H1 (cell line): ENCODE results near the gene HACD2. TPM values are rescaled to one million over a fixed set of nuclear protein-coding genes. Genes with fewer than 3 reads are reported as not detected.

Source experiments
- CTCF ChIA-PET: fragments of 300-600 bp; sonication (Branson Sonifier 250); formaldehyde crosslinking; loops from one replicate; lab custom pipeline; 2021; ENCODE audit not compliant: partially characterized antibody; lab: Charles Lee
- POLR2A ChIA-PET: fragments of 300-600 bp; sonication (Branson Sonifier 250); formaldehyde crosslinking; loops from one replicate; lab custom pipeline; 2021; ENCODE audit warnings: inconsistent platforms; ENCODE audit not compliant: partially characterized antibody; lab: Charles Lee
- DNase-seq, 2 experiments: peaks; one replicate each; pipeline versions ENCODE4 v3.0.0 to v3.0.0-alpha.2; 2010 to 2022; ENCODE audit warnings: low spot score in 2 of 2, low read depth in 1 of 2, mixed read lengths in 1 of 2
- FAIRE-seq: peaks from 2 replicates; lab custom pipeline; 2011; peaks lifted over from hg19 to GRCh38; lab: Jason Lieb, UNC
- H2AFZ ChIP-seq: 2 replicates; pipeline ENCODE4 v1.8.1; 2012; ENCODE audit warnings: low read length, inconsistent platforms
- H2AK5ac ChIP-seq: 2 replicates; pipeline ENCODE4 v1.6.1; 2013; ENCODE audit warnings: low read depth, low read length
- H2BK120ac ChIP-seq: replicated peaks from 2 replicates; pipeline ENCODE3; 2013; ENCODE audit warnings: low read depth, low read length, inconsistent platforms
- H2BK12ac ChIP-seq: 2 replicates; pipeline ENCODE4 v1.6.1; 2013; ENCODE audit warnings: low read depth, low read length
- H2BK15ac ChIP-seq: 2 replicates; pipeline ENCODE4 v1.6.1; 2013; ENCODE audit warnings: low read length
- H2BK20ac ChIP-seq: 2 replicates; pipeline ENCODE4 v1.6.1; 2013; ENCODE audit warnings: low read length
- H2BK5ac ChIP-seq: 2 replicates; pipeline ENCODE4 v1.6.1; 2013; ENCODE audit warnings: low read depth, low read length
- H3K14ac ChIP-seq: 2 replicates; pipeline ENCODE4 v1.6.1; 2013; ENCODE audit warnings: inconsistent platforms; ENCODE audit not compliant: insufficient read length
- H3K18ac ChIP-seq: 2 replicates; pipeline ENCODE4 v1.6.1; 2013; ENCODE audit warnings: low read length; ENCODE audit errors: extremely low read depth
- H3K23ac ChIP-seq: 2 replicates; pipeline ENCODE4 v1.6.1; 2013; ENCODE audit warnings: inconsistent platforms; ENCODE audit not compliant: insufficient read length
- H3K23me2 ChIP-seq: 2 replicates; pipeline ENCODE4 v1.6.1; 2013; ENCODE audit warnings: low read depth, low read length
- H3K27ac ChIP-seq: 2 replicates; pipeline ENCODE4 v1.6.1; 2011; ENCODE audit warnings: low read depth, low read length, inconsistent platforms
- H3K27me3 ChIP-seq, 4 experiments: replicated peaks in 1 of 4; 1 replicate in 1 of 4; 2 replicates in 3 of 4; pipeline versions ENCODE4 v1.6.1 to v1.8.1; 2011 to 2013; ENCODE audit warnings: low read length in 3 of 4, mild to moderate bottlenecking in 3 of 4, inconsistent platforms in 2 of 4, mixed read lengths in 2 of 4, moderate library complexity in 1 of 4; ENCODE audit not compliant: control insufficient read depth in 3 of 4, insufficient read depth in 3 of 4; ENCODE audit errors: extremely low read depth in 1 of 4
- H3K36me3 ChIP-seq, 4 experiments: 2 replicates each; pipeline versions ENCODE4 v1.6.1 to v1.8.1; 2011 to 2013; ENCODE audit warnings: mild to moderate bottlenecking in 4 of 4, low read length in 3 of 4, moderate library complexity in 2 of 4, control low read depth in 1 of 4, inconsistent platforms in 1 of 4; ENCODE audit not compliant: insufficient read depth in 4 of 4, control insufficient read depth in 2 of 4
- H3K4ac ChIP-seq: replicated peaks from 2 replicates; pipeline ENCODE3; 2013; ENCODE audit warnings: low read length, low read depth, mixed read lengths, inconsistent platforms; ENCODE audit not compliant: insufficient read length
- H3K4me1 ChIP-seq, 4 experiments: replicated peaks in 1 of 4; 1 replicate in 1 of 4; 2 replicates in 3 of 4; pipeline versions ENCODE4 v1.6.1 to v1.8.1; 2011 to 2013; ENCODE audit warnings: low read length in 3 of 4, inconsistent platforms in 2 of 4, mixed read lengths in 1 of 4; ENCODE audit not compliant: insufficient read depth in 4 of 4, control insufficient read depth in 3 of 4
- H3K4me2 ChIP-seq, 2 experiments: 2 replicates each; pipeline versions ENCODE4 v1.6.1 to v1.8.1; 2011 to 2013; ENCODE audit warnings: low read depth in 2 of 2, low read length in 2 of 2, control low read depth in 1 of 2, inconsistent platforms in 1 of 2, mild to moderate bottlenecking in 1 of 2; ENCODE audit not compliant: insufficient read depth in 1 of 2
- H3K4me3 ChIP-seq, 4 experiments: fragments of 200-600, 300-600 bp in 1 of 4; sonication (generic), shearing (Covaris generic), sonication (Bioruptor Twin) in 1 of 4; 2 replicates each; pipeline versions ENCODE4 v1.5.1 to v1.8.1; 2011 to 2016; ENCODE audit warnings: low read length in 4 of 4, low read depth in 3 of 4, control low read depth in 2 of 4, inconsistent platforms in 2 of 4, mild to moderate bottlenecking in 2 of 4, mixed read lengths in 1 of 4, moderate library complexity in 1 of 4; ENCODE audit not compliant: insufficient read depth in 2 of 4; ENCODE audit errors: extremely low read depth in 1 of 4
- H3K56ac ChIP-seq: replicated peaks from 2 replicates; pipeline ENCODE3; 2013; ENCODE audit warnings: low read depth, mild to moderate bottlenecking, mixed read lengths, low read length, inconsistent platforms; ENCODE audit not compliant: insufficient read length
- H3K79me1 ChIP-seq: 2 replicates; pipeline ENCODE4 v1.6.1; 2013; ENCODE audit warnings: low read depth, low read length, control low read depth
- H3K79me2 ChIP-seq, 2 experiments: 2 replicates each; pipeline versions ENCODE4 v1.6.1 to v1.8.1; 2012 to 2013; ENCODE audit warnings: low read length in 2 of 2, mild to moderate bottlenecking in 2 of 2, inconsistent platforms in 1 of 2; ENCODE audit not compliant: insufficient read depth in 2 of 2, control insufficient read depth in 1 of 2
- H3K9ac ChIP-seq, 4 experiments: replicated peaks in 1 of 4; 1 replicate in 1 of 4; 2 replicates in 3 of 4; pipeline versions ENCODE4 v1.6.1 to v1.8.1; 2011 to 2013; ENCODE audit warnings: low read depth in 3 of 4, low read length in 3 of 4, control low read depth in 2 of 4, mild to moderate bottlenecking in 2 of 4, moderate library complexity in 2 of 4, inconsistent platforms in 1 of 4; ENCODE audit errors: extremely low read depth in 1 of 4
- H3K9me3 ChIP-seq, 2 experiments: 2 replicates each; pipeline versions ENCODE4 v1.6.1 to v1.8.1; 2012 to 2013; ENCODE audit warnings: mild to moderate bottlenecking in 2 of 2, moderate library complexity in 2 of 2, control low read depth in 1 of 2, inconsistent platforms in 1 of 2, low read depth in 1 of 2, low read length in 1 of 2, mixed read lengths in 1 of 2; ENCODE audit not compliant: insufficient read depth in 2 of 2
- H4K20me1 ChIP-seq, 2 experiments: replicated peaks in 1 of 2; 2 replicates each; pipeline versions ENCODE3 to v1.8.1; 2011 to 2013; ENCODE audit warnings: inconsistent platforms in 2 of 2, low read length in 2 of 2, mild to moderate bottlenecking in 1 of 2; ENCODE audit not compliant: insufficient read depth in 2 of 2, control insufficient read depth in 1 of 2
- H4K5ac ChIP-seq: 2 replicates; pipeline ENCODE4 v1.6.1; 2013; ENCODE audit warnings: low read length, low read depth, mixed read lengths, inconsistent platforms; ENCODE audit not compliant: insufficient read length
- H4K8ac ChIP-seq: 2 replicates; pipeline ENCODE4 v1.8.0; 2013; ENCODE audit warnings: mild to moderate bottlenecking, moderate library complexity, low read length, inconsistent platforms; ENCODE audit not compliant: insufficient read depth; ENCODE audit errors: extremely low read depth
- H4K91ac ChIP-seq: replicated peaks from 2 replicates; pipeline ENCODE3; 2013; ENCODE audit warnings: low read length, mixed read lengths, inconsistent platforms; ENCODE audit not compliant: insufficient read length
- HDAC6 ChIP-seq: IDR thresholded peaks from one replicate; pipeline ENCODE4 v1.7.1; 2012; ENCODE audit warnings: low read depth, mild to moderate bottlenecking, inconsistent platforms, low read length, moderate library complexity
- MAFK ChIP-seq: IDR thresholded peaks from 2 replicates; pipeline ENCODE4 v1.6.1; 2012; ENCODE audit warnings: low read depth, mild to moderate bottlenecking, improper control_type of control experiment, low read length
- NANOG ChIP-seq: IDR thresholded peaks from 2 replicates; pipeline ENCODE4 v1.6.1; 2011; ENCODE audit warnings: low read length, low read depth, mild to moderate bottlenecking, inconsistent platforms; ENCODE audit not compliant: insufficient read depth, poor library complexity, severe bottlenecking
- POLR2AphosphoS5 ChIP-seq: IDR thresholded peaks from 2 replicates; pipeline ENCODE4 v1.6.1; 2011; ENCODE audit warnings: low read depth, low read length
- SRF ChIP-seq: IDR thresholded peaks from 2 replicates; pipeline ENCODE4 v1.6.1; 2011; ENCODE audit warnings: mild to moderate bottlenecking, low read depth, low read length, moderate library complexity
- USF2 ChIP-seq: IDR thresholded peaks from 2 replicates; pipeline ENCODE4 v1.6.1; 2011; ENCODE audit warnings: low read length, improper control_type of control experiment
- WGBS, 2 experiments: shearing (Covaris generic) in 1 of 2; methylation state at CpG; one replicate each; pipeline versions ENCODE4 v1.1.6 to v1.1.7; 2013 to 2015; ENCODE audit warnings: low lambda C conversion rate in 2 of 2, mixed read lengths in 2 of 2, inconsistent platforms in 1 of 2, low coverage in 1 of 2, missing lambda C conversion rate in 1 of 2; ENCODE audit not compliant: insufficient replicate concordance in 2 of 2, insufficient coverage in 1 of 2, insufficient read length in 1 of 2; ENCODE audit errors: extremely low coverage in 1 of 2, missing lambda C conversion rate in 1 of 2; 5-methylcytosine and 5-hydroxymethylcytosine counted together
- long read RNA-seq, 2 experiments: library from RNA in 1 of 2; library from capped mRNA in 1 of 2; stranded (forward); transcript quantifications; one replicate each; pipeline ENCODE4 v2.0.0, GENCODE V29; 2021; ENCODE audit warnings: inconsistent platforms in 1 of 2
- polyA minus RNA-seq, 3 experiments: library from RNA; depleted of rRNA, polyadenylated mRNA; stranded (reverse); fragments of >200 nt; gene quantifications; 1 replicate in 2 of 3; 2 replicates in 1 of 3; pipeline ENCODE4 v1.2.3, GENCODE V29; 2011
- polyA plus RNA-seq, 7 experiments: library from polyadenylated mRNA; depleted of rRNA in 3 of 7; stranded (reverse) in 5 of 7; unstranded in 2 of 7; fragments of >200 nt in 5 of 7; fragments of 200-250 nt in 2 of 7; gene quantifications; 1 replicate in 5 of 7; 2 replicates in 1 of 7; 4 replicates in 1 of 7; pipeline versions ENCODE4 v1.2.1 to v1.2.3, GENCODE V29; 2011 to 2013; ENCODE audit warnings: missing spikeins in 2 of 7, mixed read lengths in 2 of 7
- total RNA-seq: library from RNA; stranded (reverse); fragmentation: NEBNext Ultra II Directional; extraction: Animal tissue kit (Norgen Biotek cat#: 25700); gene quantifications from 2 replicates; pipeline ENCODE4 v1.2.1, GENCODE V29; 2021

The HACD2 gene
- total RNA-seq (29.8 and 31.2 TPM in 2 replicates), polyA plus RNA-seq (2011; rRNA removed) (12.7 and 24.9 TPM in 2 replicates), polyA minus RNA-seq (2011; rRNA and poly(A)+ RNA removed) (51.4 and 71.5 TPM in 2 replicates)
- polyA plus RNA-seq (2011; cell fraction: cytosol; rRNA removed), result 21.3 TPM
- polyA plus RNA-seq (2011; cell fraction: nucleus; rRNA removed), result 8.1 TPM
- polyA plus RNA-seq (2012, experiment 1 of 2), result 10.8 to 22.7 TPM (median 13.1 TPM) in 4 replicates
- 2.3 TPM for polyA plus RNA-seq (2012, experiment 2 of 2)
- polyA plus RNA-seq (2013, experiment 1 of 2), result 29.0 TPM
- polyA plus RNA-seq (2013, experiment 2 of 2), result 32.0 TPM
- polyA minus RNA-seq (2011; cell fraction: cytosol; rRNA and poly(A)+ RNA removed), result 19.5 TPM
- polyA minus RNA-seq (2011; cell fraction: nucleus; rRNA and poly(A)+ RNA removed), result 14.9 TPM
- long read RNA-seq, experiment 1, full-length matches to known transcripts, result 1 of 21 reads
- long read RNA-seq, experiment 1, partial matches to known transcripts, result 0 of 21 reads
- long read RNA-seq, experiment 1, other reads (novel, unspliced or antisense), result 20 of 21 reads
- long read RNA-seq, experiment 2, partial matches to known transcripts, result 0 of 1 reads
- long read RNA-seq, experiment 2, other reads (novel, unspliced or antisense), result 1 of 1 reads

GRCh38 chr3:123584988-123585937 is at the start of gene HACD2:
HACD2 (minus strand) TSS chr3:123585053; CDS start chr3:123585027, 26 bp downstream.
- POLR2A ChIA-PET, result interaction anchor here (0.8 to 2.5 kb wide), 14 partner anchors 9 to 818 kb away, joined by 3 to 12 read pairs (median 4); no protein-coding TSS in a partner anchor
- no peaks in the 10 kb centered on the region for H3K79me1 ChIP-seq
- DNase-seq, result peak; percentile 95
- H2BK120ac ChIP-seq, result peak within 1 kb of the TSS; percentile 70
- H3K27ac ChIP-seq, result peak within 1 kb of the TSS; percentile 100
- peaks cover 0 to 3% (median 0%) of the 10 kb centered on the region in 4 experiments; a peak in 3 of 7 replicates for H3K4me1 ChIP-seq
- H3K4me2 ChIP-seq, result peak within 1 kb of the TSS; percentile 87 to 96
- peaks cover 0 to 3% of the 10 kb centered on the region in 2 experiments; a peak in 2 of 4 replicates for H3K79me2 ChIP-seq
- H3K9ac ChIP-seq, result peak within 1 kb of the TSS; percentile 92 to 100 (median 98)
- peaks cover 0 to 12% (median 3%) of the 10 kb centered on the region in 4 experiments; a peak in 2 of 8 replicates for H3K36me3 ChIP-seq
- H3K4me3 ChIP-seq, result peak within 1 kb of the TSS; percentile 80 to 99 (median 88)
- CTCF ChIA-PET, result interaction anchor here (0.8 to 3.4 kb wide), 7 partner anchors 14 to 57 kb away, joined by 3 to 16 read pairs (median 4); no protein-coding TSS in a partner anchor
- peak within 1 kb of the TSS; percentile 90 for H3K56ac ChIP-seq
- 3% methylated on average over 43 of the region's 54 CpGs; no CpG with 5 or more reads in 1 of the 2 experiments for WGBS, 2 experiments
- H3K9me3 ChIP-seq, result peaks cover 9% of the 10 kb centered on the region in 2 experiments; a peak in 3 of 4 replicates
- H3K18ac ChIP-seq, result peak within 1 kb of the TSS; percentile 94
- peaks cover 0 to 1% of the 10 kb centered on the region in 2 experiments for H4K20me1 ChIP-seq
- peak within 1 kb of the TSS; percentile 96; the same call in 1 of the 2 replicates for H2AK5ac ChIP-seq
- H4K5ac ChIP-seq, result peak within 1 kb of the TSS; percentile 86
- H3K23ac ChIP-seq, result no peak within 1 kb of the TSS
- H3K14ac ChIP-seq, result no peak within 1 kb of the TSS
- H3K23me2 ChIP-seq, result peaks cover 15% of the 10 kb centered on the region
- peak within 1 kb of the TSS; percentile 100 for H2AFZ ChIP-seq
- H3K4ac ChIP-seq, result peak within 1 kb of the TSS; percentile 48
- peak within 1 kb of the TSS; percentile 82 for H2BK15ac ChIP-seq
- H3K27me3 ChIP-seq, result no peaks in the 10 kb centered on the region
- peak within 1 kb of the TSS; percentile 80 for H4K91ac ChIP-seq
- peak within 1 kb of the TSS; percentile 100; the same call in 1 of the 2 replicates for H2BK12ac ChIP-seq
- no peak for FAIRE-seq
- no peak within 1 kb of the TSS for H2BK20ac ChIP-seq
- peak within 1 kb of the TSS; percentile 100 for H2BK5ac ChIP-seq
- peak within 1 kb of the TSS; percentile 98 for H4K8ac ChIP-seq
- TF ChIP-seq MAFK, result no peak
- no peak for TF ChIP-seq HDAC6
- no peak for TF ChIP-seq USF2
- TF ChIP-seq NANOG, result no peak
- peak; percentile 76 for TF ChIP-seq POLR2AphosphoS5
- TF ChIP-seq SRF, result no peak
